GM12878 (cell line): ENCODE measurements around the gene MB21D2. TPM values are rescaled to one million over a fixed set of nuclear protein-coding genes. Genes with fewer than 3 reads are reported as not detected.

ENCODE experiments used
- ATAC-seq: fragments of 200-7000 bp; cut with Tn5 transposase; 3 replicates; pipeline ENCODE4 v1.9.1; 2020; ENCODE audit warnings: mild to moderate bottlenecking, moderate library complexity
- BruUV-seq: library from RNA; stranded (reverse); fragments of 400-500 nt; replicated peaks from 2 replicates; lab custom pipeline; 2021; lab: Mats Ljungman, UMichigan
- CTCF ChIA-PET: fragments of 300-600 bp; sonication (Branson Sonifier 250); formaldehyde crosslinking; extraction: SDS; loops from one replicate; lab custom pipeline; 2021; ENCODE audit warnings: inconsistent platforms; lab: Yijun Ruan, JAX
- POLR2A ChIA-PET: fragments of 350-600 bp; formaldehyde crosslinking; extraction: SDS; loops from one replicate; lab custom pipeline; 2021; ENCODE audit warnings: inconsistent platforms; lab: Charles Lee
- RAD21 ChIA-PET: fragments of 300-600 bp; sonication (Branson Sonifier 250); formaldehyde crosslinking; loops from one replicate; lab custom pipeline; 2023; ENCODE audit warnings: antibody characterized with exemption; ENCODE audit not compliant: unreplicated experiment; lab: Charles Lee
- SMC1A ChIA-PET: fragments of 300-600 bp; sonication (Branson Sonifier 250); formaldehyde crosslinking; loops from one replicate; lab custom pipeline; 2023; ENCODE audit not compliant: unreplicated experiment, uncharacterized antibody; lab: Charles Lee
- DNase-seq: peaks from one replicate; pipeline ENCODE4 v3.0.0-alpha.2; 2011; ENCODE audit warnings: low read depth, low spot score
- FAIRE-seq: peaks from 3 replicates; lab custom pipeline; 2011; peaks lifted over from hg19 to GRCh38; lab: Jason Lieb, UNC
- H2AFZ ChIP-seq: 2 replicates; pipeline ENCODE4 v1.6.0; 2011; ENCODE audit warnings: low read depth, low read length, control low read depth; ENCODE audit not compliant: control insufficient read depth
- H3K27ac ChIP-seq: 2 replicates; pipeline ENCODE4 v1.5.1; 2011; ENCODE audit warnings: control low read depth; ENCODE audit not compliant: control insufficient read depth, insufficient read depth
- H3K27me3 ChIP-seq, 2 experiments: replicated peaks in 1 of 2; 2 replicates each; pipeline versions ENCODE4 v1.6.0 to v1.6.1; 2011; ENCODE audit warnings: low read length in 1 of 2; ENCODE audit not compliant: control insufficient read depth in 2 of 2, insufficient read depth in 2 of 2
- H3K36me3 ChIP-seq, 2 experiments: 2 replicates each; pipeline ENCODE4 v1.5.1; 2011; ENCODE audit warnings: low read length in 1 of 2; ENCODE audit not compliant: control insufficient read depth in 2 of 2, insufficient read depth in 2 of 2
- H3K4me1 ChIP-seq: 2 replicates; pipeline ENCODE4 v1.6.1; 2011; ENCODE audit warnings: mild to moderate bottlenecking, low read length, moderate library complexity, mixed read lengths; ENCODE audit not compliant: control insufficient read depth, insufficient read depth
- H3K4me2 ChIP-seq: 2 replicates; pipeline ENCODE4 v1.6.0; 2011; ENCODE audit warnings: control low read depth; ENCODE audit not compliant: control insufficient read depth, insufficient read depth
- H3K4me3 ChIP-seq: fragments of 200-600 bp; sonication (generic); 2 replicates; pipeline ENCODE4 v1.5.1; 2016
- H3K79me2 ChIP-seq: 2 replicates; pipeline ENCODE4 v1.6.0; 2011; ENCODE audit warnings: low read length; ENCODE audit not compliant: control insufficient read depth, insufficient read depth
- H3K9ac ChIP-seq: 2 replicates; pipeline ENCODE4 v1.8.0; 2011; ENCODE audit warnings: low read length, control low read depth, mixed read lengths; ENCODE audit not compliant: control insufficient read depth, insufficient read depth
- H3K9me3 ChIP-seq: replicated peaks from 3 replicates; pipeline ENCODE4 v1.5.1; 2011; ENCODE audit warnings: mild to moderate bottlenecking, low read length; ENCODE audit not compliant: control insufficient read depth, insufficient read depth
- H4K20me1 ChIP-seq: 2 replicates; pipeline ENCODE4 v1.6.0; 2011; ENCODE audit not compliant: control insufficient read depth, insufficient read depth
- BHLHE40 ChIP-seq, 2 experiments: fragments of 450-650 bp in 1 of 2; IDR thresholded peaks; 2 replicates each; pipeline ENCODE4 v1.6.1; 2011 to 2017; ENCODE audit warnings: low read depth in 2 of 2, borderline replicate concordance in 1 of 2, improper control_type of control experiment in 1 of 2, low read length in 1 of 2, mild to moderate bottlenecking in 1 of 2
- CBFB ChIP-seq: IDR thresholded peaks from 2 replicates; pipeline ENCODE4 v1.6.1; 2016; ENCODE audit warnings: antibody characterized with exemption, low read depth
- IKZF1 ChIP-seq: fragments of 450-650 bp; conservative IDR thresholded peaks from 2 replicates; pipeline ENCODE4 v1.6.1; 2017; ENCODE audit warnings: antibody characterized with exemption, mild to moderate bottlenecking
- KDM1A ChIP-seq: fragments of 200-600 bp; sonication (generic); IDR thresholded peaks from 2 replicates; pipeline ENCODE4 v1.6.1; 2016; ENCODE audit warnings: borderline replicate concordance
- KLF5 ChIP-seq: fragments of 450-650 bp; IDR thresholded peaks from 2 replicates; pipeline ENCODE4 v1.6.1; 2014; ENCODE audit warnings: mild to moderate bottlenecking; ENCODE audit not compliant: partially characterized antibody
- RELA ChIP-seq: fragments of 450-650 bp; IDR thresholded peaks from 2 replicates; pipeline ENCODE4 v1.8.0; 2014; ENCODE audit warnings: borderline replicate concordance; ENCODE audit not compliant: partially characterized antibody
- SIN3A ChIP-seq: IDR thresholded peaks from 2 replicates; pipeline ENCODE4 v1.6.1; 2012; ENCODE audit warnings: low read depth, low read length, improper control_type of control experiment
- SMAD5 ChIP-seq: IDR thresholded peaks from 2 replicates; pipeline ENCODE4 v1.6.1; 2016; ENCODE audit warnings: antibody characterized with exemption, low read depth
- TAF1 ChIP-seq: IDR thresholded peaks from 2 replicates; pipeline ENCODE4 v1.6.1; 2011; ENCODE audit warnings: mild to moderate bottlenecking, low read depth, low read length, borderline replicate concordance
- ZSCAN29 ChIP-seq: fragments of 450-650 bp; IDR thresholded peaks from 2 replicates; pipeline ENCODE4 v1.6.1; 2017; ENCODE audit warnings: mild to moderate bottlenecking, moderate library complexity
- ZZZ3 ChIP-seq: IDR thresholded peaks from 2 replicates; pipeline ENCODE4 v1.6.1; 2011; ENCODE audit warnings: low read depth; ENCODE audit not compliant: control insufficient read depth, insufficient read length
- WGBS: methylation state at CpG from one replicate; pipeline ENCODE4 v1.1.6; 2016; ENCODE audit warnings: low lambda C conversion rate; ENCODE audit not compliant: insufficient replicate concordance, insufficient coverage; ENCODE audit errors: missing lambda C conversion rate; 5-methylcytosine and 5-hydroxymethylcytosine counted together
- in situ Hi-C: fragments of 300-500 bp; cut with MboI; formaldehyde crosslinking; loops from 9 replicates; pipeline ENCODE4 v1.14.3; 2018; ENCODE audit warnings: mixed read lengths
- intact Hi-C: fragments of 100-400 bp; cut with micrococcal nuclease; formaldehyde crosslinking; loops from one replicate; pipeline ENCODE4 v1.14.2; 2022; ENCODE audit not compliant: unreplicated experiment
- polyA plus RNA-seq, 11 experiments: library from polyadenylated mRNA; depleted of rRNA in 4 of 11; unstranded in 6 of 11; stranded (reverse) in 5 of 11; fragments of >200 nt; fragmentation: Nextera tagmentation in 4 of 11; fragmentation: Illumina TruSeq in 1 of 11; extraction: Ambion mirVana in 4 of 11; extraction: Trizol in 1 of 11; gene quantifications; 1 replicate in 1 of 11; 2 replicates in 10 of 11; pipeline versions ENCODE4 v1.2.1 to v1.2.3, GENCODE V29; 2011 to 2016; ENCODE audit warnings: inconsistent platforms in 2 of 11, missing spikeins in 2 of 11, low read depth in 1 of 11
- total RNA-seq, 4 experiments: library from RNA; depleted of rRNA in 3 of 4; stranded (reverse); fragments of >200 nt in 3 of 4; fragmentation: Illumina TruSeq in 1 of 4; extraction: Trizol in 1 of 4; gene quantifications; 2 replicates each; pipeline versions ENCODE4 v1.2.1 to v1.2.3, GENCODE V29; 2013 to 2021
- TF ChIP-seq, protein P1 (sequence below): fragments of 150-350 bp; IDR thresholded peaks from 2 replicates; pipeline ENCODE4 v1.6.1; 2014; ENCODE audit warnings: mild to moderate bottlenecking, low read depth, low read length
- TF ChIP-seq, protein P2 (sequence below), 3 experiments: IDR thresholded peaks in 2 of 3; conservative IDR thresholded peaks in 1 of 3; 2 replicates each; pipeline ENCODE4 v1.5.1; 2011; ENCODE audit warnings: low read depth in 3 of 3, low read length in 3 of 3, mild to moderate bottlenecking in 3 of 3, control low read depth in 2 of 3, moderate library complexity in 2 of 3, inconsistent platforms in 1 of 3, mixed read lengths in 1 of 3; ENCODE audit not compliant: control insufficient read depth in 2 of 3, insufficient read depth in 1 of 3; ENCODE audit errors: extremely low read depth in 1 of 3

Gene MB21D2
- total and polyA plus RNA-seq, 10 of the 15 experiments (the other 5 are each of a cell fraction or from before 2014, with no cell fraction given): 7.9 to 21.2 (median 15.3) TPM

DNA sequence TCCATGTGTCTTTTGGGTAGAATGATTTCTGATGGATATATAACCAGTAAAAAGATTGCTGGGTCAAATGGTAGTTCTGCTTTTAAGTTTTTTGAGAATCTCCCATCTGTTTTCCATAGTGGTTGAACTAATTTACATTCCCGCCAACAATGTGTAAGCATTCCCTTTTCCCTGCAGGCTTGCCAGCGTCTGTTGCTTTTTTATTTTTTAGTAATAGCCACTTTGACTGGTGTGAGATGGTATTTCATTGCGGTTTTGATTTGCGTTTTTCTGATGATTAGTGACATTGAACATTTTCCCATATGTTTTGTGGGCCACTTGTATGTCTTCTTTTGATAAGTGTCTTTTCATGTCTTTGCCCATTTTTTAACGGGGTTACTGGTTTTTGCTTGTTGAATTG lies 36.3 kb upstream of the MB21D2 start (continued):
- TF ChIP-seq ZZZ3 (no peak), KLF5 (no peak)

- Histone ChIP-seq H3K4me3 (no peak overlapping the region), H4K20me1 (no peaks in the 10 kb centered on the region), H3K36me3 (no peaks in the 10 kb centered on the region), H2AFZ (no peak overlapping the region), H3K9me3 (no peaks in the 10 kb centered on the region), H3K9ac (no peak overlapping the region), H3K27ac (no peak overlapping the region), H3K4me2 (no peak overlapping the region), H3K79me2 (no peaks in the 10 kb centered on the region), H3K27me3 (no peaks in the 10 kb centered on the region), H3K4me1 (no peaks in the 10 kb centered on the region)
- ATAC-seq (no peak), FAIRE-seq (no peak), DNase-seq (no peak)
- in situ Hi-C loops (no loop called here), intact Hi-C loops (no loop called here)
- BruUV-seq: no TSS peak
- 31% methylated on average over 1 of the region's 1 CpG for WGBS
- ChIA-PET CTCF (interaction anchor here (1.0 kb wide), 1 partner anchor 10 kb away, joined by 4 read pairs; no protein-coding TSS in a partner anchor), RAD21 (no interaction called here), POLR2A (no interaction called here), SMC1A (interaction anchor here (0.6 to 2.3 kb wide), 4 partner anchors 11 to 62 kb away, joined by 3 to 7 read pairs (median 4); no protein-coding TSS in a partner anchor)
- TF ChIP-seq ZZZ3 (no peak), KDM1A (no peak), BHLHE40 (IDR thresholded peaks at IDR 0.05; ENCODE audit: borderline replicate concordance in 1 of 2, low read depth in 2 of 2, low read length in 1 of 2) (no peak), RELA (no peak)
These were observed 29.8 kb upstream of the MB21D2 start for GRCh38 chr3:192947421-192947820.

DNA sequence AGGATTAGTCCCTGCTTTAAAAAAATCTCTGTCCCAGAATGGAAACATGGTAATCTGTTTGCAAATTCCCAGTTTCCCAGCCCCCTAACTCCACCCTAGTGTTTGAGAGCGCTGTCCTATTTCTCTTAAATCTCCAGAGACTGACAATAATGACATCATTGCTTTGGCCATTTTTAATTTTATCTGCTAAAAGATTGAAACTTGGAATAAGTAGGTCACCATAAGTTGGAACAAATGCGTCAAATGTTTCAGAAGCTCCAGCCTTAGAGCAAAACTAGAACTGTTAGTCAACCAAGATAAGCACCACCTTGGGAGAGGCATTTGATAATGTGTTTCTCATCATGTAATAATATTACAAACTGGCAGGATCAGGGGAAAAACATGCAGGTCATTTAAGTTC lies 25.7 kb upstream of the MB21D2 start:
- POLR2A ChIA-PET: no interaction called here
- FAIRE-seq: no peak
- RAD21 ChIA-PET: no interaction called here
- no peak overlapping the region for H3K9ac ChIP-seq
- SMC1A ChIA-PET: no interaction called here
- H3K27ac ChIP-seq: no peak overlapping the region
- no peak for DNase-seq
- H3K4me2 ChIP-seq: no peak overlapping the region
- CTCF ChIA-PET: no interaction called here
- H4K20me1 ChIP-seq: no peaks in the 10 kb centered on the region
- H3K4me1 ChIP-seq: no peaks in the 10 kb centered on the region
- no TSS peak for BruUV-seq
- no peaks in the 10 kb centered on the region for H3K9me3 ChIP-seq
- intact Hi-C loops (no loop called here), in situ Hi-C loops (no loop called here)
- ATAC-seq: no peak
- 50% methylated on average over 2 of the region's 2 CpGs for WGBS
- H2AFZ ChIP-seq: no peak overlapping the region
- no peaks in the 10 kb centered on the region for H3K36me3 ChIP-seq
- H3K4me3 ChIP-seq: no peak overlapping the region
- H3K79me2 ChIP-seq: no peaks in the 10 kb centered on the region
- H3K27me3 ChIP-seq: no peaks in the 10 kb centered on the region
- TF ChIP-seq, protein P1, sequence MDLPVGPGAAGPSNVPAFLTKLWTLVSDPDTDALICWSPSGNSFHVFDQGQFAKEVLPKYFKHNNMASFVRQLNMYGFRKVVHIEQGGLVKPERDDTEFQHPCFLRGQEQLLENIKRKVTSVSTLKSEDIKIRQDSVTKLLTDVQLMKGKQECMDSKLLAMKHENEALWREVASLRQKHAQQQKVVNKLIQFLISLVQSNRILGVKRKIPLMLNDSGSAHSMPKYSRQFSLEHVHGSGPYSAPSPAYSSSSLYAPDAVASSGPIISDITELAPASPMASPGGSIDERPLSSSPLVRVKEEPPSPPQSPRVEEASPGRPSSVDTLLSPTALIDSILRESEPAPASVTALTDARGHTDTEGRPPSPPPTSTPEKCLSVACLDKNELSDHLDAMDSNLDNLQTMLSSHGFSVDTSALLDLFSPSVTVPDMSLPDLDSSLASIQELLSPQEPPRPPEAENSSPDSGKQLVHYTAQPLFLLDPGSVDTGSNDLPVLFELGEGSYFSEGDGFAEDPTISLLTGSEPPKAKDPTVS: no peak
- TF ChIP-seq, protein P2, sequence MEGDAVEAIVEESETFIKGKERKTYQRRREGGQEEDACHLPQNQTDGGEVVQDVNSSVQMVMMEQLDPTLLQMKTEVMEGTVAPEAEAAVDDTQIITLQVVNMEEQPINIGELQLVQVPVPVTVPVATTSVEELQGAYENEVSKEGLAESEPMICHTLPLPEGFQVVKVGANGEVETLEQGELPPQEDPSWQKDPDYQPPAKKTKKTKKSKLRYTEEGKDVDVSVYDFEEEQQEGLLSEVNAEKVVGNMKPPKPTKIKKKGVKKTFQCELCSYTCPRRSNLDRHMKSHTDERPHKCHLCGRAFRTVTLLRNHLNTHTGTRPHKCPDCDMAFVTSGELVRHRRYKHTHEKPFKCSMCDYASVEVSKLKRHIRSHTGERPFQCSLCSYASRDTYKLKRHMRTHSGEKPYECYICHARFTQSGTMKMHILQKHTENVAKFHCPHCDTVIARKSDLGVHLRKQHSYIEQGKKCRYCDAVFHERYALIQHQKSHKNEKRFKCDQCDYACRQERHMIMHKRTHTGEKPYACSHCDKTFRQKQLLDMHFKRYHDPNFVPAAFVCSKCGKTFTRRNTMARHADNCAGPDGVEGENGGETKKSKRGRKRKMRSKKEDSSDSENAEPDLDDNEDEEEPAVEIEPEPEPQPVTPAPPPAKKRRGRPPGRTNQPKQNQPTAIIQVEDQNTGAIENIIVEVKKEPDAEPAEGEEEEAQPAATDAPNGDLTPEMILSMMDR (IDR thresholded peaks at IDR 0.05 in 2 of 3, conservative IDR thresholded peaks at IDR 0.05 in 1 of 3; ENCODE audit: control insufficient read depth in 2 of 3, extremely low read depth in 1 of 3, insufficient read depth in 1 of 3, low read depth in 3 of 3, low read length in 3 of 3): no peak
- TF ChIP-seq CBFB (no peak), SMAD5 (no peak), TAF1 (no peak), IKZF1 (no peak), ZSCAN29 (no peak), SIN3A (no peak)
